Upper lobe of left lung (tissue), 6 donors: ENCODE results near the gene ATP8B3. TPM values are rescaled to one million over a fixed set of nuclear protein-coding genes. Genes with fewer than 3 reads are reported as not detected.

ENCODE experiments used
- ATAC-seq, 2 donors: fragments of 200-7000 bp; cut with Tn5 transposase; one replicate each; pipeline ENCODE4 v1.9.1; 2022; ENCODE audit warnings: mild to moderate bottlenecking in 2 of 2, moderate library complexity in 2 of 2; ENCODE audit not compliant: low FRiP score in 2 of 2
- DNase-seq, 2 donors: peaks; one replicate each; pipeline ENCODE4 v3.0.0-alpha.2; 2019 to 2020
- H3K27ac ChIP-seq, 4 donors: fragments of 200-600 bp; sonication (generic); one replicate each; pipeline ENCODE4 v1.5.1; 2016 to 2019
- H3K27me3 ChIP-seq, 4 donors: fragments of 200-600 bp; sonication (generic); one replicate each; pipeline ENCODE4 v1.5.1; 2017 to 2019
- H3K36me3 ChIP-seq, 4 donors: fragments of 200-600 bp; sonication (generic); one replicate each; pipeline ENCODE4 v1.5.1; 2016 to 2019
- H3K4me1 ChIP-seq, 4 donors: fragments of 200-600 bp; sonication (generic); one replicate each; pipeline ENCODE4 v1.5.1; 2018 to 2019
- H3K4me3 ChIP-seq, 4 donors: fragments of 200-600 bp; sonication (generic); one replicate each; pipeline ENCODE4 v1.5.1; 2017 to 2019; ENCODE audit warnings: mild to moderate bottlenecking in 2 of 4, moderate library complexity in 1 of 4
- H3K9me3 ChIP-seq, 4 donors: fragments of 200-600 bp; sonication (generic); one replicate each; pipeline ENCODE4 v1.5.1; 2018 to 2019
- EP300 ChIP-seq, 4 donors: sonication (generic); formaldehyde crosslinking; IDR thresholded peaks; one replicate each; pipeline ENCODE4 v1.5.1; 2017; ENCODE audit warnings: antibody characterized with exemption in 4 of 4, control low read depth in 2 of 4
- POLR2A ChIP-seq, 4 donors: fragments of 450-650 bp; IDR thresholded peaks; one replicate each; pipeline ENCODE4 v1.5.1; 2016 to 2017; ENCODE audit warnings: antibody characterized with exemption in 4 of 4, mild to moderate bottlenecking in 2 of 4
- POLR2AphosphoS5 ChIP-seq, 2 donors: sonication (generic); formaldehyde crosslinking; IDR thresholded peaks; one replicate each; pipeline ENCODE4 v1.5.1; 2017; ENCODE audit warnings: antibody characterized with exemption in 2 of 2
- WGBS, 2 donors: methylation state at CpG; one replicate each; pipeline ENCODE4 v1.1.5; 2017 to 2018; 5-methylcytosine and 5-hydroxymethylcytosine counted together
- total RNA-seq, 6 donors: library from RNA; depleted of rRNA in 4 of 6; stranded (reverse); fragments of >200 nt in 4 of 6; gene quantifications; one replicate each; pipeline versions ENCODE4 v1.1.0 to v1.2.1, GENCODE V29; 2016 to 2021
- TF ChIP-seq, protein P1 (sequence below), 6 experiments: fragments of 450-650 bp in 4 of 6; fragments of 200-600 bp in 2 of 6; sonication (generic) in 2 of 6; IDR thresholded peaks; one replicate each; pipeline ENCODE4 v1.5.1; 2016 to 2019; ENCODE audit warnings: antibody characterized with exemption in 6 of 6
- donor health status: DM: no; HTN: no; CAD: no; lungs with moderate emphysema.
- donor health status: DM: no; HTN: yes; CAD: no; lungs with severe emphysema.

ATP8B3 gene
- total RNA-seq, 6 donors from 2014 or later: under 0.01 to 6.2 (median 1.1) TPM

DNA sequence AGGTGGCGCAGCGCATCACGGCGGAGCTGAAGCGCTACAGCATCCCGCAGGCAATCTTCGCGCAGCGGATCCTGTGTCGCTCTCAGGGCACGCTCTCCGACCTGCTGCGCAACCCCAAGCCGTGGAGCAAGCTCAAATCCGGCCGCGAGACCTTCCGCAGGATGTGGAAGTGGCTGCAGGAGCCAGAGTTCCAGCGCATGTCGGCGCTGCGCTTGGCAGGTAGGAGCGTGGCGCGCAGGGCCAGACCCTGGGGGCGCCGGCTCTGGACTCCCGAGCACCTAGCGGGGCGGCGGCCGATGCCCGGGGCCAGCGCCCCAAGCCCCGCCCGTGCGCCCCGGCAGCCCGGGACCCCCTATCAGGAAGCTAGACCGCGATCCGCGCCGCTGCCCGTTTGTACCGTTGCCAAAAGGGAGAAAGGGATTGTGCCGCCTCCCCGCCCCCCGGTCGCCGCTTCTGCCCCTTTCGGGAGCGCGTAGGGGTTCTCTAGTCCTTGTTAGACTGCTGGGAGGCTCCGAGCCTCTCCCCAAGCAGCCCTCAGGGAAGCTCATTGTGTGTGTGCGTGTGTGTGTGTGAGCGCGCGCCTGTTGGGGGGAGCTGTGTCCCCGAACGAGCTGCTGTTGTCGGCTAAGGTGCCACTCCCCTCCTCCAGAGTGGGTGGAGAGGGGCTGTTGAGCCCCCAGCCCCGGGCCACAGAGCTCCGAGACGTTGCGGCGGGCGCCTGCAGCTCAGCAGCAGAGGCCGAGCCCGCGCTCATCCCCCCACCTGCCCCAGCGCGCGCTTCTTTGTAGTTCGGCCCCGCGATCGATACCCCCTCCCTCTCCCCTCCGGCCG, 57.2 kb downstream of the ATP8B3 start:
- ATAC-seq (no peak), DNase-seq (no peak)
- Histone ChIP-seq H3K27ac (no peak overlapping the region), H3K4me1 (peaks cover 12 to 42% (median 14%) of the 10 kb centered on the region in 4 donors), H3K27me3 (peaks cover 2 to 87% (median 60%) of the 10 kb centered on the region in 4 donors), H3K9me3 (no peaks in the 10 kb centered on the region), H3K36me3 (no peaks in the 10 kb centered on the region), H3K4me3 (no peak overlapping the region)
- no peak for TF ChIP-seq POLR2AphosphoS5 (IDR thresholded peaks at IDR 0.05)
- WGBS, 2 donors: 2 to 5% methylated on average over 4 to 29 of the region's 80 CpGs

DNA sequence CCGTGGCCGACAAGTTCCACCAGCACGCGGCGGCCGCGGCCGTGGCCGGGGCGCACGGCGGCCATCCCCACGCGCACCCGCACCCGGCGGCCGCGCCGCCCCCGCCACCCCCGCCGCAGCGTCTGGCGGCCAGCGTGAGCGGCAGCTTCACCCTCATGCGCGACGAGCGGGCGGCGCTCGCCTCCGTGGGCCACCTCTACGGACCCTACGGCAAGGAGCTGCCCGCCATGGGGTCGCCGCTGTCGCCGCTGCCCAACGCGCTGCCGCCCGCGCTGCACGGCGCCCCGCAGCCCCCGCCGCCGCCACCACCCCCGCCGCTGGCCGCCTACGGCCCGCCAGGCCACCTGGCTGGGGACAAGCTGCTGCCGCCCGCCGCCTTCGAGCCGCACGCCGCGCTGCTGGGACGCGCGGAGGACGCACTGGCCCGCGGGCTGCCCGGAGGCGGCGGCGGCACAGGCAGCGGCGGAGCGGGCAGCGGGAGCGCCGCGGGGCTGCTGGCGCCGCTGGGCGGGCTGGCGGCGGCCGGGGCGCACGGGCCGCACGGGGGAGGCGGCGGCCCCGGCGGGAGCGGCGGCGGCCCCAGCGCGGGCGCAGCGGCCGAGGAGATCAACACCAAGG, 57.9 kb downstream of the ATP8B3 start:
- no peak for TF ChIP-seq EP300 (IDR thresholded peaks at IDR 0.05)
- TF ChIP-seq POLR2AphosphoS5 (IDR thresholded peaks at IDR 0.05): no peak
- TF ChIP-seq, protein P1, sequence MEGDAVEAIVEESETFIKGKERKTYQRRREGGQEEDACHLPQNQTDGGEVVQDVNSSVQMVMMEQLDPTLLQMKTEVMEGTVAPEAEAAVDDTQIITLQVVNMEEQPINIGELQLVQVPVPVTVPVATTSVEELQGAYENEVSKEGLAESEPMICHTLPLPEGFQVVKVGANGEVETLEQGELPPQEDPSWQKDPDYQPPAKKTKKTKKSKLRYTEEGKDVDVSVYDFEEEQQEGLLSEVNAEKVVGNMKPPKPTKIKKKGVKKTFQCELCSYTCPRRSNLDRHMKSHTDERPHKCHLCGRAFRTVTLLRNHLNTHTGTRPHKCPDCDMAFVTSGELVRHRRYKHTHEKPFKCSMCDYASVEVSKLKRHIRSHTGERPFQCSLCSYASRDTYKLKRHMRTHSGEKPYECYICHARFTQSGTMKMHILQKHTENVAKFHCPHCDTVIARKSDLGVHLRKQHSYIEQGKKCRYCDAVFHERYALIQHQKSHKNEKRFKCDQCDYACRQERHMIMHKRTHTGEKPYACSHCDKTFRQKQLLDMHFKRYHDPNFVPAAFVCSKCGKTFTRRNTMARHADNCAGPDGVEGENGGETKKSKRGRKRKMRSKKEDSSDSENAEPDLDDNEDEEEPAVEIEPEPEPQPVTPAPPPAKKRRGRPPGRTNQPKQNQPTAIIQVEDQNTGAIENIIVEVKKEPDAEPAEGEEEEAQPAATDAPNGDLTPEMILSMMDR (IDR thresholded peaks at IDR 0.05): no peak
- no peak for TF ChIP-seq POLR2A (IDR thresholded peaks at IDR 0.05)
- H3K27ac ChIP-seq: no peak overlapping the region
- H3K4me1 ChIP-seq: peaks cover 19 to 49% (median 21%) of the 10 kb centered on the region in 4 donors
- ATAC-seq: no peak
- peaks cover 4 to 87% (median 62%) of the 10 kb centered on the region in 4 donors for H3K27me3 ChIP-seq
- H3K4me3 ChIP-seq: no peak overlapping the region
- WGBS, 2 donors: 0 to 1% methylated on average over 8 to 25 of the region's 105 CpGs
- DNase-seq: no peak
- no peaks in the 10 kb centered on the region for H3K36me3 ChIP-seq
- H3K9me3 ChIP-seq: no peaks in the 10 kb centered on the region

DNA sequence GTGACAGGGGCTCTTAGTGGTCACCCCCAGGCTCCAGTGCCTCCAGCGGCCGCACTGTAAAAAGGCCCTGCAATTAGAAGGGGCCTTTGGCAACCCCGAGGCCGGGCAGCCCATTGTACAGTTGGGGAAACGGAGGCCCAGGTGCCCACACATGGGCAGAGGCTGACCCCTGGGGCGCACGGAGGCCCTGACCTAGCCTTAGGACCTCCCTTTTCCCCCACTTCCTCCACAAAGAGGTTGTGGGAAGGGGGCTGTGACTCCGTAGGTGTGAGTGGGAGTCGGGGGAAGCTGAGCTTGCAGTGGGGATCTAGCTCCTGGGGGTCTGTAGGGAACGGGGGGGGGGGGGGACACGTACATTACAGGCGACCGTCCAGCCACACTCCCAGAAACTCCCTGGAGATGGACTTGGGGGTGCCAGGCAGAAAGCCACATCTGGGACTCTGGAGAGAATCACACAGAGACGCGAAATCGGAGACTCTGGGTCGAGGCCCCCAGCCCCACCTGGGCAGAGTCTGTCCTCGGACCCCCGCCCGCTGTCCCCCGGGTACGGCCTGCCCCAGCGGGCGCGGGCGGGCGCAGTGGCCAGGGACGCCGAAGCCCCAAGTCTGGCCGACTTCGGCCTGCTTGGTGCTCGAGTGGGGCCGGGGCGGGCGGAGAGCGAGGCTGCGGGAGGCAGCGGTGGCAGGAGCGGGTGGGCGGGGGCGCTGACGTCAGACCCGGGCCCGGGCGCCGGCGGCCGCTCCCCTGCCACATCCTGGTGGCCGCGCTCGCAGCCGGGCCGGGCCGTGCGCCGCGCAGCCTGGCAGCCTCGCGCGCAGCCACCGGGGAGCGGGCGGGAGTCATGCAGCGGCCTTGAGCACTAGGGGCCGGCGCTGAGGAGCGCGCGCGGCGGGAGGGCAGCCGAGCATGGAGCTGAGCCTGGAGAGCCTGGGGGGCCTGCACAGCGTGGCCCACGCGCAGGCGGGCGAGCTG, 59.0 kb downstream of the ATP8B3 start, which contains the start of gene ONECUT3:
Gene ONECUT3, plus strand, starts transcription at position 750 of the 972 bp plus-strand sequence. Its CDS starts 157 bp downstream, at position 907.
- Histone ChIP-seq H3K4me1 (peaks cover 28 to 60% (median 32%) of the 10 kb centered on the region in 4 donors), H3K27me3 (peaks cover 4 to 87% (median 67%) of the 10 kb centered on the region in 4 donors), H3K27ac (no peak within 1 kb of the TSS), H3K4me3 (no peak within 1 kb of the TSS), H3K36me3 (no peaks in the 10 kb centered on the region), H3K9me3 (no peaks in the 10 kb centered on the region)
- DNase-seq (no peak), ATAC-seq (no peak)
- WGBS, 2 donors: 10 to 11% methylated on average over 2 to 11 of the region's 77 CpGs
- TF ChIP-seq EP300 (IDR thresholded peaks at IDR 0.05): no peak
- TF ChIP-seq, protein P1 (IDR thresholded peaks at IDR 0.05): no peak
- TF ChIP-seq POLR2A (IDR thresholded peaks at IDR 0.05): no peak
- TF ChIP-seq POLR2AphosphoS5 (IDR thresholded peaks at IDR 0.05): no peak

DNA sequence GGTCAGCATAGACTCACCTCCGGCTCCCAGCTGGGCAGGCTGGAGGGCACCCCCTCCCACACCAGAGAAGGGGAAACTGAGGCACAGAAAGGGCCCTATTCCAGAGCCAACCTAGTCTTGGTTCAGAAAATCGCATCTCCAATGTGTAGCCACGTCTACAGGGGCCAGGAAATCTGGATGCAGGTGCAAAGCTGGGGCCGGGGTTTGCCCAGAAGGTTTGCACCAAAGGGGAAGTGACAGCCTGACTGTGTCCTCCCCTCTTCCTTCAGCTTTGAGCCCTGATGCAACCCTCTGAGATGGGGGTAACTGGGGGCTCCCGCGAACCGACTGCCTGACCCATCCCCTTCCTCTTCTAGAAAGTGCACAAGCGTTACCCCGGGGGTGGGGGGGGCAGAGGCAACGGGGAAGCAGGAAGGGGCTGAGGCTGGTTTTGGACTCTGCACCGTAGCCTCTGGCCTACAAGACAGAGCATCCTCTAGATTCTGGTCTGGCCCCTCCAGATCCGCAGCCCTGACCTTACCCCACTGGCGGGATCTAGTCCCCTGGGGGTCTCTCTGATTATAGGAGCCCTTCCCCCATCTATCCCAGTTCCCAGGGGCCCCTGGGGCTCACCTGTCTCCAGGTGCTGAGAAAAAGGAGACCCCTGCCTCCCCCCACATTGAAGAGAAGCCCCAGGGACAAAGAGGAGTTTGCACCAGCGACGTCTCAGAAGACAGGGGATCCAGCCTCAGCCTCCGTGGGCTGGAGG, 59.9 kb downstream of the ATP8B3 start:
- DNase-seq: no peak
- peaks cover 28 to 59% (median 29%) of the 10 kb centered on the region in 4 donors for H3K4me1 ChIP-seq
- H3K27ac ChIP-seq: no peak overlapping the region
- no peaks in the 10 kb centered on the region for H3K36me3 ChIP-seq
- H3K4me3 ChIP-seq: no peak overlapping the region
- TF ChIP-seq EP300 (IDR thresholded peaks at IDR 0.05) (no peak), POLR2AphosphoS5 (IDR thresholded peaks at IDR 0.05) (no peak)
- no peaks in the 10 kb centered on the region for H3K9me3 ChIP-seq
- H3K27me3 ChIP-seq: peaks cover 4 to 85% (median 65%) of the 10 kb centered on the region in 4 donors
- 4 to 5% methylated on average over 3 to 15 of the region's 16 CpGs for WGBS, 2 donors
- no peak for ATAC-seq

DNA sequence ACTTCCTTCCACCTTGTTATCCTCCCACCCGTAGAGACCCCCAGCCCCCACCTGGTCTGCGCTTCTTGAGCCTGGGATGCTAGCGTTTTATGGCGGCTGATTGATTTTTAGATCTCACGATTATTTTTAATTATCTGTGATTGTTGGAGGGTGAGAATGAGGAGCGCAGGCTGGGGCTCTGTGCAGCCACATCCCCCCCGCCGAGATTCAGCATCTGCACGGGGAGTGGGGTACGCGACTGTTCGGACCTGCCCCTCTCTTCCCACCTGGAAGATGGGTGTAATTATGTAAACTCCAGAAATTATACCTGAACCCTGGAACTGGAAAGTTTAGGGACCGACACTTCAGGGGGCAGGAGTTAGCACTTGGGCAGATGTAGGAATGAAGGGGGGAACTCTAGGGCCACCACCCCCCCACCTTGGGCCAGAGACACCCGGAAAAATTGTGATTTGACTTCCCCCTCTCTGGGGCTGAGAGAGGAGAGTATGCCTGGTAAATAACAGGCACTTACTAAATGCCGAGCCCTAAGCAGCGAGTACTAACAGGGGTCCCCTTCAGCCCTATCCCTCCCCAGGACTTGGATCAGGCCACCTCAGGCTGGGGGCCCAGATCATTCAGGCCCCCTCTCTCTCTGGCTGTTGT, 60.6 kb downstream of the ATP8B3 start:
- H3K27me3 ChIP-seq: peaks cover 2 to 87% (median 63%) of the 10 kb centered on the region in 4 donors
- H3K4me1 ChIP-seq: peaks cover 23 to 61% (median 27%) of the 10 kb centered on the region in 4 donors
- no peak overlapping the region for H3K4me3 ChIP-seq
- 3 to 8% methylated on average over 16 of the region's 16 CpGs for WGBS, 2 donors
- H3K27ac ChIP-seq: no peak overlapping the region
- TF ChIP-seq EP300 (IDR thresholded peaks at IDR 0.05): no peak
- TF ChIP-seq, protein P1 (IDR thresholded peaks at IDR 0.05): no peak
- no peak for TF ChIP-seq POLR2A (IDR thresholded peaks at IDR 0.05)
- ATAC-seq (no peak), DNase-seq (no peak)
- H3K9me3 ChIP-seq: no peaks in the 10 kb centered on the region
- H3K36me3 ChIP-seq: no peaks in the 10 kb centered on the region
